H1 (cell line): ENCODE measurements around the gene LOXHD1. TPM values are rescaled to one million over a fixed set of nuclear protein-coding genes. Genes with fewer than 3 reads are reported as not detected.

ENCODE experiments used
- NANOG ChIP-seq: IDR thresholded peaks from 2 replicates; pipeline ENCODE4 v1.6.1; 2011; ENCODE audit warnings: low read length, low read depth, mild to moderate bottlenecking, inconsistent platforms; ENCODE audit not compliant: insufficient read depth, poor library complexity, severe bottlenecking
- TBP ChIP-seq: IDR thresholded peaks from 2 replicates; pipeline ENCODE4 v1.6.1; 2011; ENCODE audit warnings: low read depth, low read length, improper control_type of control experiment
- polyA plus RNA-seq, 7 experiments: library from polyadenylated mRNA; depleted of rRNA in 3 of 7; stranded (reverse) in 5 of 7; unstranded in 2 of 7; fragments of >200 nt in 5 of 7; fragments of 200-250 nt in 2 of 7; gene quantifications; 1 replicate in 5 of 7; 2 replicates in 1 of 7; 4 replicates in 1 of 7; pipeline versions ENCODE4 v1.2.1 to v1.2.3, GENCODE V29; 2011 to 2013; ENCODE audit warnings: missing spikeins in 2 of 7, mixed read lengths in 2 of 7
- total RNA-seq: library from RNA; stranded (reverse); fragmentation: NEBNext Ultra II Directional; extraction: Animal tissue kit (Norgen Biotek cat#: 25700); gene quantifications from 2 replicates; pipeline ENCODE4 v1.2.1, GENCODE V29; 2021

LOXHD1 gene
- total and polyA plus RNA-seq, 2 of the 8 experiments (the other 6 are each of a cell fraction or from before 2014, with no cell fraction given), result 0.02 TPM; not detected in 1

- no peak for TF ChIP-seq NANOG
- TF ChIP-seq TBP, result no peak
Measured at GRCh38 chr18:46659484-46659883, 2.5 kb upstream of the LOXHD1 start (continued).
